NCI-H526 (cell line): ENCODE measurements around the gene SIDT1.
A peak's percentile ranks its signal among the peaks of the same experiment; 100 is the strongest.

ENCODE experiments used
- DNase-seq, 2 experiments: peaks; one replicate each; lab custom pipeline; 2025; lab: John Stamatoyannopoulos, UW

Gene SIDT1

DNA sequence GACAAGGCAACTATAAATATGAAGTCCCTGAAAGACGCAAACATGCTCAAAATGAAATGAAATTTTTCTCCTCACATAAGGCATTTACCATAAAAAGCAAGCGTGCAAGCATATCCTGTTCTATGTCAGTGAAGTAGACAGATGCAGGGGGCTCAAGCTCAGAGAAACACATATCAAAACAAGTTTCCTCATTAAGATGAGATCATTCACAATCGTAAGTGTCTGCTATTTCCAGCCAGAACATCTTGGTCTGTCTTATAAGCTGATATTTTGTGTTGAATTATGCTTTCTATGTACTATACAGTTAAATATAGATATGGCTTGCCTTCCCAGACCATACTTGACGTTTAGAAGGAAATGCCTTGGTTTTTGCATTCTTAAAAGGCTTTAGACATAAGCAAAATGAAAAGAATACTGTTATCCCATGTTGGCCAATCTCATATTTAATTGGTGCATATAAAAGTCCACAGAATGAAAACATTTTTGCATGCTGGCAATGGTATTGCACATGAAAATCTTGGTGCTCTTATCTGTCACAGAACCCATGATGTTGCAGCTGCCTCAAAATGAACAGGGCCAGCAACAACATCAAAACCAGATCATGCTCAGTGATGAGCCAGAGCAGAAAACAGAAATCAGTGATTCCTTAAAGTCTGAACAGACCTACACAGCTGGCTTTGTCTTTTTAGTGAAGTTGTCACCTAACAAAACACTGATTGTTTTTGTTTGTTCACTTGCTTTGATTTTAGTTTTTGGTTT lies 65.4 kb downstream of the SIDT1 start:
- no peak for DNase-seq

DNA sequence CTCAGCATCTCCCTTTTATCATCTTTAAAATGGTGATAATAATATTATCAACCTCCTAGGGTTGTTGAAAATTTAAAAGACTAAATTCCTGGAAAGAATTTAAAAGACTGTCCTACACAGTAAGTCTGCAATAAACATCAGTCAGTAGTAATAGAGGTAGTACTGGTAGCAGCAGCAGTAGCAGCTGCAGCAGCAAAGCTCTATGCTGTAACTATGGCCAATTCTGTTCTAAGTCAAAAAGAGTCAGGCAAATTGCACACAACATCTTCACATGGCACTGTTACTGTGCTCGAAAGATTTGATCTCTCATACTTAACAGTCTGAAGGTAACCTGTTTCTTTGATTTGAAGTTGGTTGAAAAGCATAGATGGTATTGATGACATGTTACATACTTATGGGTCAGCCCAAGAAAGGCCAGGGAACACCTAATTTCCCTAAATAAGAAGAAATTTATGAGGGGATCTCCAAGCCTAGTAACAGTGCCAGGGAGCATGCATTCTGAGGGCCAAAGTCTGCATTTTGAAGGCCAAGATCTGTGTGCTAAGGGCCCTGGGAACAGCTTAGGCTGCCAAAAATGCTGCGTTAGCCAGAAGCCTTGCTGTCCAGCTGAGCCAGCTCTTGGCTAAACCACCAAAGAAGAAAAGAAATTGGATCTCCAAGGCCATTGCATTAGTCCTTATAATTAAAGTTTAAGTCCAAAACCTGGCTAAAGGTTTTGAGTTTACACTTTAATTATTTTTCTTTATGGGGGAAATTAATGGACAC lies 68.2 kb downstream of the SIDT1 start:
- DNase-seq = no peak

DNA sequence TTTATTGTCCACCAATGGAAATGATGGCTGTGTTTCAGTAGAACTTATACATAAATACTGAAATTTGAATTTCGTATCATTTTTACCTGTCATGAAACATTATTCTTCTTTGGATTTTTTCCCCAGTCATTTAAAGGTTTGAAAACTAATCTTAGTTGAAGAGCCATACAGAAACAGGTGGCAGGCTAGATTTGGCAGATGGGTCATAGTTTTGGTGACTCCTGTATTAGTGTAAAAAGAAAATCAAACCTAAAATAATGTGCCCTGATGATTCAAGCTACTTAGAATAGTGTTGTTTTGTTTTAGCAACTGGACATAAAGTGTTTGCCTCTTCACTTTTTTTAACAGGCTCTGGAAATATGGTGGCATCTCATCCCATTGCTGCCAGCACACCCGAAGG lies 68.9 kb downstream of the SIDT1 start:
- no peak for DNase-seq

DNA sequence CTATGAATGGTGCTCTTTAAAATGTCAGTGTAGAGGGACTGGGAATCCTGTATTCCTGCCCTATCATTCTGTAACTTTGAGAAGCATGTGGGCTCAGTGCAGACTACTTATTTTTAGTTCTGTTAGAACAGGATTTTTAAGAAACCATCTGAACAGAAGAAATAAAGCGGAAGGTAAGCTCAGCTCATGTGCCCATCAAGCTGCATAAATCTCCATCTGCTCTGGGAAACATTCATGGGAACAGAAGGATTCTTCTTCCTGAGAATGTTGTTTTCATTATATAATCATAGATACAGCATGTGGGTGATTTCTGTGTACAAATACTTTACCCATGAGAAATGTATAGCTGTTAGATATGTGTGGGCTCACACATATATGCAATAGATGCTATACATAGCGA lies 69.9 kb downstream of the SIDT1 start:
- DNase-seq = no peak

DNA sequence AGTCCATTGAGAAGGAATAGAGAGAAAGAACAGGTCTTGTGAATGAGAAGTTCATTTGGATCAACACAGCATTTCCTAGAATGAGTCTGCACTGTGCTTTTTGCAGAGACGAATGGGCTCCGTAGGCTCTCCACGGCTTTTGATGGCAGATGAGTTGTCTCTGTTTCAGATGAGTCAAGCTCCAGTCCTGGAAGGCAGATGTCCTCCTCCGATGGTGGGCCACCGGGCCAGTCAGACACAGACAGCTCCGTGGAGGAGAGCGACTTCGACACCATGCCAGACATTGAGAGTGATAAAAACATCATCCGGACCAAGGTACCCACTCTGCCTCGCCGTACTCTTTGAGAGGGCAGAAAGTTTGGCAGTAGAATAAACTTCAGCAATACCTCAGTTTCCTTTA lies 70.5 kb downstream of the SIDT1 start:
- no peak for DNase-seq

DNA sequence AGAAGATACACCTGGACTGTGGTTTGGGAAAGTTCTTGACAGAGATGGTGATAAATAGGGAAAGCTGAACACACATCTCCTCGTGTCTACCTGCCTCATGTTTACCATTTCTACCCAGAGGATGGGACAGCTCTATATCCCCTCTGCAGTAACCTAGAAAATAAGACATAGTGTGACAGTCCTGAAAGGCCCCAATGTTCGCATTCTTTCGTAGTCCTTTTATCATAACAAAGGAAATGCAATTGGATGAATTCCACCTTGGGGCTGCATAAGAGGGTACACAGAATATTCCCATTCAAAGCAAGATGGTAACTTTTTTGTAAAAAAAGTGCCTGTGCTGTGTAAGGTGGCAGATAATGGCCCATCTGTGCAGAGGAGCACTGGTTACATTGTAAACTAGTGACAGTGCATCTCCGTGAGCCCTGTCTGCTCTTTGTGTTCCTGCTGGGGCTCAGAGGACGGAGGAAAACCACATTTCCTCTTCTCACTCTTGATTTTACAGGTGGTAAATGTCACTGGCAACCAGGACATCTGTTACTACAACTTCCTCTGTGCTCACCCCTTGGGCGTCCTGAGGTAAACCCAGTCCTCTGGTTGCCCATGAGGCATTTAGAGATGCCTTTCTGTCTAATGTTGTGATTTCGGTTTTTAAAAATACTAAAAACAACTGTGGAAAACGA lies 74.3 kb downstream of the SIDT1 start:
- DNase-seq = no peak

DNA sequence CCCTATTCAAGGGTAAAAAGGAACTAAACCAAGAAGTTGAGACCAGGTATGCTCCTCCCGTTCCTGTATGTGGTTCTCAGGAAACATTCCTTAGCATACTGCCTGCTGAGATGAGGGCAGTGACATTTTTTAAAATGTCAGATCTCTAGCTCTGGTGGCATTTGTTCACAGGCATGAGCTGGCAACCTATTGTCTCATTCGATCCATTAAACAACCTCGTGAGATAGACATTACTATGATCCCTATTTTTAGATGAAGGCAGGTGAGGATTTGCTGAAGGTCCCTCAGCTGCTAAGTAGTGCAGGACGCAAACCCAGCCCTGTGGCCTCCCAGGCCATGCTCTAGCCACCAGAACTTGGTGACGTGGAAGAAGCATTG lies 74.9 kb downstream of the SIDT1 start:
- DNase-seq = no peak

DNA sequence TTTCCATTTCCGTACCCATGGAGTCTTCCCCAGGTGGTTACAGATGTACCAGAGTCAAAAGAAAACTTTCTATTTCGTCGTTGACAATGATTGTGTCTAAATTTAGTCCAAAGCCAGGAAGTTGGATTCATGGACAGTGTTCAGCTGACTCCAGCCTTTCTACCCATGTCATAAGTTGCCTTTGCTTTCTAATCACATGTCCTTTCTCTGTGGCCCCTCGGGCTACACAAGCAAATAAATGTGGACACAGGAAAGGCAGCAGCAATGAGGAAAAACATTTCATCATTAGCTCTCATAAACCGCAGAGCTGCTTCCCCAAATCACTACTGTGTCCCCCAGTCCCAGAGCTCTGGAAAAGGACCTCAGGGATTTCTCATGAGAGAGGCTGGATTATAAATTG lies 82.0 kb downstream of the SIDT1 start:
- no peak for DNase-seq

DNA sequence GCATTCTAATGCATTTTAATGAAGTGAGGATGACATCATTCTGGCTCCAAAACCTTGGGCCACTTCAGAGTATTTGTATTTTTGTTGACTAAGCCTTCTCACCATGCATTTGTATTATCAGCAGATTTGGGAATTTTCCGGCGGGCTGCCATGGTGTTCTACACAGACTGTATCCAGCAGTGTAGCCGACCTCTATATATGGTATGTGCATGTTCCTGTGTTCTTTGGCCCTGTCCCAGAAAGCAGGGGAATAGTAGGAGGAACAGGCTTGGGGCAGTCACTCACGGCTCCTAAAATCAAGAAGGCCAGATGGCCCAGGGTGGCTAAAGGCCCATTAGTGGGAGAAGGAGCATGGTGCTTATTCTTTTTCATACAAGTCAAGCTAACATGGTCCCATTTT lies 83.6 kb downstream of the SIDT1 start:
- DNase-seq = no peak

DNA sequence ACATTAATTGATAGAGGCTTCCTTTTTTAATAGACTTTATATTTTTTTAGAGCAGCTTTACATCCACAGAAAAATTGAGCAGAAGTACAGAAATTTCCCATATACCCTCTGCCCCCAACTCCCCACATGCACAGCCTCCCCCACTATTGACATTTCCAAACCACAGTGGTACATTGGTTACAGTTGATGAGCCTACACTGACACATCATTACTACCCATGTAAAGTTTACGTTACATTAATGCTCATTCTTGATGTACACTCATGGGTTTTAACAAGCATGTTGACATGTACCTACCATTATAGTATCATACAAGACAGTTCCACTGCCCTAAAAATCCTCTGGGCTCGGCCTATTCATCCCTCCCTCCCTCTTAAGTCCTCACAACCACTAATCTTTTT lies 85.4 kb downstream of the SIDT1 start:
- no peak for DNase-seq

DNA sequence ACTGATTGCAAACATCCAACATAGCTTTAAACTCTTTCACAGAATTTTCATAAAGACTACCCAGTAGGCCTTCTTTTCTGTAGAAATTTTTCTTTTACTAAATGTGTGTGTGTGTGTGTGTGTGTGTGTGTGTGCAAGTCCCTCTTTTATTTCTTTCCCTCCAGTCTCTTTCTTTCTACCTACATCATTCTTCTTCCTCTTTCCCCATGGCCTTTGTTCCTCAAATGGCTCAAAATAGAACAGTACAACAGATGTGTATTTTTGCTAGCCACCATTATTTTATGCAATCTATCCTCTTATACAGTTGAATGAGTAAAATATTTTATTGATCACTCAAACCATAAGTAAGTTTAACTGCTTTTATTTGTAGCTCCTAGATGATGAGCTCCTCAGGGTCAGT lies 87.7 kb downstream of the SIDT1 start:
- DNase-seq = no peak

DNA sequence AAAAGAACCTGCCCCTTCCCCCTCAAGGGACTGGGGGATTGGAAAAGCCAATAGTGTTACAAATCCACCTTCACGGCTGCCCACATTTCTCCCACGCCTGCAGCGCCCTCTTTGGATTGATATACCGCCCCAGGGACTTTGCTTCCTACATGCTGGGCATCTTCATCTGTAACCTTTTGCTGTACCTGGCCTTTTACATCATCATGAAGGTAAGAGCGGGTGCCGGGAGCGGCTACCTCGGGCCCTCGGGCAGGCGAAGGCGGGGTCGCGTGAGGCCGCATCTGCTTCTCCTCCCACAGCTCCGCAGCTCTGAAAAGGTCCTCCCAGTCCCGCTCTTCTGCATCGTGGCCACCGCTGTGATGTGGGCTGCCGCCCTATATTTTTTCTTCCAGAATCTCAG lies 91.0 kb downstream of the SIDT1 start:
- peak in 1 of 2 experiments; percentile 3 for DNase-seq

DNA sequence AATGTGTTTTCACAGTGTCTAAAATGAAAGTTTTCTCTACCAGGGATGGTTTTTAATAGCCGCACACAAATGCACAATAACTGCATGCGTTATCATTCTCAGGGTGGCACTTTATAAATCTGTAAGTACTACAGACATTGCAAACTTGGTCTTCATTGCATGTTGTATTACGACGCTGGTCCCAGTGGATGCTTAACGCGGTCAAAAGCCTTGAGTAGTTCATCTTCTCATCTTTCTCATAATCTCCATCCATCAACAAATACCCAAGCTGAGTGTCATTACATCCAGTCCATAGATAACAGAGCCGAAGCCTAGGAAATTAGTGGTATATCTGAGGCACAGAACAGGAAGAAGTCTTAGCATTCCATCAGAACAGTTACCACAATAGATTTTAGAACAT lies 91.5 kb downstream of the SIDT1 start:
- no peak for DNase-seq

DNA sequence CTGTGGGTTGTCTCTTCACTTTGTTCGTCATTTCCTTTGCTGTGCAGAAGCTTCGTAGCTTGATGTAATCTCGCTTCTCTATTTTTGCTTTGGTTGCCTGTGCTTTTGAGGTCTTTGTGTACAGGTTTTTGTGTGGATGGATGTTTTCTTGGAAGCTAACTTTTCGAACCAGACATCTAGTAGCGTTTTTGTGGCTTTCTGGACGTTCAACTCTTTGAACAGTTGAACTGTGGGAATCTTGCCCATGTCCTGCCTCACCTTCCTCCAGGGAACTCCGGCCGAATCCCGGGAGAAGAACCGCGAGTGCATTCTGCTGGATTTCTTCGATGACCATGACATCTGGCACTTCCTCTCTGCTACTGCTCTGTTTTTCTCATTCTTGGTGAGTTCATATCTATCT lies 93.5 kb downstream of the SIDT1 start:
- no peak for DNase-seq

DNA sequence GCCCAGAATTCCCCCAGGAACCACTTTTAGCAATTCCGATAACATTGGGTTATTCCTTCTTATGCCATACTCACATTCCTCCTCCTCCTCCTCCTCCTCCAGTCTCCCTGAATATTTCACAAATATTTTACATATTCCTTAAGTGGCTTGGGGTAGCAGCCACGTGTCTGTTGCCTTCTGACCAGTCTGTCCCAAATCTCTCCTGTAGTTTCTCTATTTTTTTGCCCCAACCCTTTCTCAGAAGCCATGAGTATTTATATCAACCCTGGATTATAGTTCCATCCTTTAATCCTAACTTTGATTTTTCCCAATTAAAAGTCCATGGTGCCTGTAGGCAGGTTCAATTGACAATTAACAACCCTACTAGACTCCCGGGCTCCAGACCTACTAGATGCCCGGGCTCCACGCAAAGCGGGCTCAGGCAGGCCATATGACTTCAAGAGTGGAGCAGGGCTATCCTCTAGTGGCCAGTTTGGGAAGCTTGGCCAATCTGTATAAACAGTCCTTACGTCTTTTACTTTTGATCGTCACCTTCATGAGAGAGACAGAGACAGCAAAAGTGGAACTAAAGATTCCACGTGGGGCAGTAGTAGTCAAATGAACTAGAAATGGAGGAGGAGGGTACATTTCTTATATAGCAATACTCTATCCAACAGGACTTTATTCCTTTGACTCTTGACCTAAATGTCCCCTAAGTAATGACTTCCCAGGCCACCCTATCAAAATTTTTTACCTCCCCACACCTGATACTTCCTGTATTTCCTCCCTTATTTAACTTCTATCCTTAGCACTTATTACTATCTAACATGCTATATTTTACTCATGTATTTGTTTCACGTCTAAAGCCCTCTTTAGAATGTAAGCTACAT lies 94.4 kb downstream of the SIDT1 start:
- DNase-seq = peak in 1 of 2 experiments; percentile 49

DNA sequence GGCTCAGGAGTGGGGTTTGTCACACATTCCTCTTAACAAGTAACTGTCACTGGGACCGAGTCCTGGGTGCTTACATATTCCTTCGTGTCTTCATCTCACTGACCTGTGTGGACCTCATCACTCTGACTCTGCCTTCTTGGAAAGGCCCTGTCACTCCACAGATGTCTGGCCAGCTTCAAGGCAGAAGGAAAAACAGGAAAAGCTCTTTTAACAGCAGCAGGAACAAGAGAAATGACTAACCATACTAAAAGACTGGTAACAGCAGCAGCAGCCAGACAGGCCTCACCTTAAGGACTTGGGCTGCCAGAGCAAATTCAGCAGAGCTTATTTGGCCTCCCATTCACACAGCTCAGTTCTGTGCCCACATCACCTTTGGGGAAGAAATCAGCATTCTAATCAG lies 96.0 kb downstream of the SIDT1 start:
- DNase-seq = no peak

DNA sequence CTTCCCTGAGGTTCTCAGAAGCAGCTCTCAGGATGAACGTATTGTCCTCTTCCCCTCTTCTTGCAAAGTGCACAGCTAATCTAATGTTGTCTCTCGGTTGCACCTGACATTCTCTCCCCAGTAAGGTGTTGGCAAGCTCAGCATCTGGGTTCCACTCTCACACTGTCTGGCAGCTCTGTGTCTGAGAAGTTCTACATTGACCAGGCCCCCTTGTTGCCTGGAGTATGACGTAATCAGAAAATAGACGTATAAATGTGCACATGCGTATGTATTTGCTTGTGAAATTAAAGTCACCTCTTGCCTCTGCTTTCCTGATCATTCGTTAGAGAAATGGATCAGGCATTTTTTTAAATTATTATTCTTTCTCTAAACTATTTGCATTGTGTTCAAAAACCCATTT lies 96.4 kb downstream of the SIDT1 start:
- DNase-seq = no peak

DNA sequence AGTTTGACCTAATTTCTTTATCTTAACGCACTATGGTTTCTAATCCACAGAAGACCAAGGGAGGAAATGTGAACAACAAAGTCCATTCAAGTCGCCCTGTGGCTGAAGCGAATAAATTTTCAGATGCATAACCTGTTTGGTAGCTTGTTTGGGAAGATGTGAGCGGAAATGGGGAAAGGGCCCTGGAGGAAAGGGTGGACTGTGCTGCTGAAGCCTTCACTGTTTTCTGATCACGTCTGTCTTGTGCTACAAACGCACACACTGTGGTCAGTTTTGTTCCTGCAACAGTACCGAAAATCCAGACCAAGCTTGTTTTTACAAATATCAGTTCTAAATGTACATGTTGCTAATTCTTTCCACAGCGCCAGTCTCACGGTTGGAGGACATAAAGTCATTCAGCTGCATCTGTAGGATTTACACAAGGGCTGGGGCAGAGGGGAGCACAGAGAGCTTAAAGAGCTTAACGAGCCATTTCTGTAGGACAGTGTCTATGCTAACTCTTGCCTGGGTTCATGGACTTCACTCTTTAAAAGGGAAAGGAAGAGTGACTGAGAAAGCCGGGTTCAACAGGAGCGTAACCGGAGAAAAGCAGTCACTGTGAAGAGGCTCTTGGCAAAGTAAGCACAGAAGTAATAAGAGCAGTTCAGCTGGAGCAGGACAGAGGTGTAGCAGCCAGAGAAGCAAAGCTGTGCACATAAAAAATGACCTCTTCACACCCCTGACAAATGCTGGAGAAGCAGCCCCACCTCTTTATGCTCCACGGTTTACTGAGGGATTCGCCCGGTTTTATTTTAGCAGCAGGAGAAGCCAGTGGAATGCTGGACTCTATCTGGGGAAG lies 97.4 kb downstream of the SIDT1 start:
- DNase-seq = no peak

DNA sequence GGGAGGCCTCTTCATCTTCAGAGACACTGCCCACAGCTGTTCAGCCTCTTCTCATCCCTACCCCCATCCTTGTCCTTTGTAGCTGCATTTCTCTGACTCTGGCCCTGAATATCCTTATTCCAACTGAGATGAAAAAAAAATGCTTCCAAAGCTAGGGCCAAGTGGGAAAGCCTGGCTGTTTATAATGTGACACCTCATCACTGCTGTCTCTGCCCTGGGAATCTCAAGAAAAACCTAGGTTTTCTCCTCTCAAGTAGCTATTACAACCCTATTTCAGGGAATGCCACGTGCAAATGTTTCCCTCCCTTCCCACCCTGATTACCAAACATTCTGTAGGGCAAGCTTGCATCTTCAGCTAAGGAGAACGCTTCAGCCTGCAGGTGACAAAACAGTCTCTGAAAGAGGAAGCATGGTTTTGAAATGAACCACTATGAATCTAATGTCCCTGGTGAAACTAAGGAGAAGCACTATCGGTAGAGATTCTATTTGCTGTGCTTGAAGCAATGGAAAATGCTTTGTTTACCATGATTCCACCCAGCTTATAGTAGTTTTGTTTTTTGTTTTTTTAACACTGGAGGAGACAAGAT lies 98.7 kb downstream of the SIDT1 start:
- no peak for DNase-seq

DNA sequence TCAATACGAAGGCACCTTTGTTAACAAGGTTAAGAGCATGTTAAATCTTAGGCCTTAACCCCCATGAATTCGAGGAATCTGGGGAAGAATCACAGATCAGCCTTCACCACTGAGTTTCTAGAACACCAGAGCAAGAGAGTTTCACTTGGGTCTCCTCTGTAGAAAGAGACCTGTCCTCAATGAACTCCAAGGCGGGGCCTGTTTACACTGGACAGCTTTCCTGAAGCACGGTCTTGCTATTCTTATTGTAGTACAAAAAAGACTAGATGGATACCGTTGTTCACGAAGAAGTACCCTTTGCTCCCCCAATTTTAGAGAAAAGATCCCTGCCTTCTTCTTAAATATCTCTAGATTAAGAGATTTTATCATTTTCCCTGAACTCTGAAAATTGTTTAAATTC lies 99.2 kb downstream of the SIDT1 start:
- DNase-seq = no peak
